ENCODE data around the gene MIEF2.

The MIEF2 gene

GRCh38 chr17:18229254-18229653 lies 31.2 kb upstream of the MIEF2 start:
- DNase-seq (ENCODE audit: low spot score) = no peak
- H3K4me3 ChIP-seq = no peak overlapping the region
- H3K27ac ChIP-seq = no peak overlapping the region
- TF ChIP-seq CTCF (IDR thresholded peaks at IDR 0.05) = no peak

GRCh38 chr17:18229771-18230170 lies 30.7 kb upstream of the MIEF2 start:
- H3K4me3 ChIP-seq = no peak overlapping the region
- H3K27ac ChIP-seq = no peak overlapping the region
- DNase-seq (ENCODE audit: low spot score) = no peak
- TF ChIP-seq CTCF (IDR thresholded peaks at IDR 0.05) = no peak

GRCh38 chr17:18230288-18231141 lies 29.9 kb upstream of the MIEF2 start:
- H3K4me3 ChIP-seq = no peak overlapping the region
- TF ChIP-seq CTCF (IDR thresholded peaks at IDR 0.05) = no peak
- H3K27ac ChIP-seq = no peak overlapping the region
- DNase-seq (ENCODE audit: low spot score) = no peak

GRCh38 chr17:18231164-18231563 lies 29.3 kb upstream of the MIEF2 start:
- DNase-seq (ENCODE audit: low spot score) = no peak
- H3K4me3 ChIP-seq = no peak overlapping the region
- H3K27ac ChIP-seq = no peak overlapping the region
- TF ChIP-seq CTCF (IDR thresholded peaks at IDR 0.05) = no peak

- TF ChIP-seq CTCF (IDR thresholded peaks at IDR 0.05) = no peak
- Histone ChIP-seq H3K27ac (no peak overlapping the region), H3K4me3 (no peak overlapping the region)
- DNase-seq (ENCODE audit: low spot score) = no peak
These were observed 26.5 kb upstream of the MIEF2 start for GRCh38 chr17:18233803-18234518.

- TF ChIP-seq CTCF (IDR thresholded peaks at IDR 0.05) = no peak
- DNase-seq (ENCODE audit: low spot score) = no peak
These were observed 25.5 kb upstream of the MIEF2 start for GRCh38 chr17:18234853-18235380.

More at GRCh38 chr17:18234853-18235380, 25.5 kb upstream of the MIEF2 start:
- no peak overlapping the region for H3K4me3 ChIP-seq
- H3K27ac ChIP-seq = peak overlapping the region in 1 of 2 donors; percentile 56
